Fibroblast of lung (primary cell): Measurements from ENCODE around the gene KIF1A. TPM values are rescaled to one million over a fixed set of nuclear protein-coding genes. Genes with fewer than 3 reads are reported as not detected.
A peak's percentile ranks its signal among the peaks of the same experiment; 100 is the strongest.

Experiments used
- DNase-seq, 2 donors: peaks; one replicate each; pipeline versions ENCODE4 v3.0.0 to v3.0.0-alpha.2; 2010; ENCODE audit warnings: low read depth in 2 of 2
- H2AFZ ChIP-seq: 2 replicates; pipeline ENCODE4 v1.5.1; 2012; ENCODE audit warnings: low read length, control low read depth, inconsistent platforms
- H3K27ac ChIP-seq: 2 replicates; pipeline ENCODE4 v1.5.1; 2011; ENCODE audit warnings: low read length, control low read depth; ENCODE audit not compliant: insufficient read depth
- H3K27me3 ChIP-seq: 2 replicates; pipeline ENCODE4 v1.5.1; 2011; ENCODE audit warnings: mild to moderate bottlenecking, low read length; ENCODE audit not compliant: control insufficient read depth, insufficient read depth
- H3K36me3 ChIP-seq: 2 replicates; pipeline ENCODE4 v1.5.1; 2011; ENCODE audit warnings: low read length; ENCODE audit not compliant: control insufficient read depth, insufficient read depth
- H3K4me1 ChIP-seq: 2 replicates; pipeline ENCODE4 v1.5.1; 2011; ENCODE audit warnings: low read length; ENCODE audit not compliant: control insufficient read depth, insufficient read depth; ENCODE audit errors: extremely low read depth
- H3K4me2 ChIP-seq: 2 replicates; pipeline ENCODE4 v1.5.1; 2011; ENCODE audit warnings: low read length, control low read depth; ENCODE audit not compliant: insufficient read depth; ENCODE audit errors: extremely low read depth
- H3K4me3 ChIP-seq, 4 experiments: fragments of 200-600 bp in 1 of 4; sonication (generic) in 1 of 4; replicated peaks in 1 of 4; 2 replicates each; pipeline ENCODE4 v1.5.1; 2011 to 2016; ENCODE audit warnings: low read length in 4 of 4, low read depth in 3 of 4, mild to moderate bottlenecking in 3 of 4, control low read depth in 2 of 4, inconsistent platforms in 1 of 4, mixed read lengths in 1 of 4; ENCODE audit not compliant: insufficient read depth in 1 of 4; ENCODE audit errors: control extremely low read depth in 1 of 4
- H3K79me2 ChIP-seq: 2 replicates; pipeline ENCODE4 v1.5.1; 2012; ENCODE audit warnings: mild to moderate bottlenecking, low read length, inconsistent platforms; ENCODE audit not compliant: control insufficient read depth, insufficient read depth
- H3K9ac ChIP-seq: 2 replicates; pipeline ENCODE4 v1.5.1; 2011; ENCODE audit warnings: mild to moderate bottlenecking, low read length, control low read depth; ENCODE audit not compliant: insufficient read depth
- H3K9me3 ChIP-seq: 2 replicates; pipeline ENCODE4 v1.5.1; 2012; ENCODE audit warnings: low read depth, low read length; ENCODE audit not compliant: control insufficient read depth, insufficient read depth
- H4K20me1 ChIP-seq: 2 replicates; pipeline ENCODE4 v1.5.1; 2011; ENCODE audit warnings: low read length; ENCODE audit not compliant: control insufficient read depth, insufficient read depth; ENCODE audit errors: extremely low read depth
- CTCF ChIP-seq, 2 donors: IDR thresholded peaks in 1 of 2; conservative IDR thresholded peaks in 1 of 2; 1 replicate in 1 of 2; 2 replicates in 1 of 2; pipeline ENCODE4 v1.5.1; 2011 to 2012; ENCODE audit warnings: low read length in 2 of 2, control low read depth in 1 of 2, inconsistent platforms in 1 of 2, low read depth in 1 of 2, mild to moderate bottlenecking in 1 of 2
- EZH2 ChIP-seq: IDR thresholded peaks from 2 replicates; pipeline ENCODE4 v1.5.1; 2012; ENCODE audit warnings: low read length, control low read depth, mild to moderate bottlenecking; ENCODE audit errors: missing control alignments
- polyA plus RNA-seq, 2 donors: library from polyadenylated mRNA; depleted of rRNA in 1 of 2; stranded (reverse) in 1 of 2; unstranded in 1 of 2; fragments of >200 nt; gene quantifications; 2 replicates each; pipeline ENCODE4 v1.2.1, GENCODE V29; 2011 to 2012; ENCODE audit warnings: missing spikeins in 1 of 2
- total RNA-seq: library from RNA; depleted of rRNA; stranded (reverse); fragments of >200 nt; gene quantifications from 2 replicates; pipeline ENCODE4 v1.2.1, GENCODE V29; 2014

KIF1A gene
- total and polyA plus RNA-seq, 2 donors (not counting 1 experiment from before 2014, with no cell fraction given): 0.05 TPM; not detected in 1

GRCh38 chr2:240810621-240811020, 9.4 kb downstream of the KIF1A start:
- Histone ChIP-seq H3K27me3 (peaks cover 3% of the 10 kb centered on the region), H3K4me1 (no peaks in the 10 kb centered on the region), H3K9ac (no peak overlapping the region), H3K79me2 (no peaks in the 10 kb centered on the region), H3K4me3 (no peak overlapping the region), H3K9me3 (peaks cover 3% of the 10 kb centered on the region), H3K4me2 (no peak overlapping the region), H3K27ac (no peak overlapping the region), H3K36me3 (no peaks in the 10 kb centered on the region), H4K20me1 (no peaks in the 10 kb centered on the region), H2AFZ (no peak overlapping the region)
- DNase-seq: no peak
- TF ChIP-seq CTCF (conservative IDR thresholded peaks at IDR 0.05 in 1 of 2, IDR thresholded peaks at IDR 0.05 in 1 of 2; ENCODE audit: low read depth in 1 of 2, low read length in 2 of 2) (no peak), EZH2 (no peak)

GRCh38 chr2:240810199-240810598, 9.8 kb downstream of the KIF1A start:
- Histone ChIP-seq H3K9ac (no peak overlapping the region), H3K4me1 (no peaks in the 10 kb centered on the region), H4K20me1 (no peaks in the 10 kb centered on the region), H3K4me2 (no peak overlapping the region), H3K4me3 (no peak overlapping the region), H3K9me3 (peaks cover 3% of the 10 kb centered on the region), H2AFZ (no peak overlapping the region), H3K27me3 (peaks cover 3% of the 10 kb centered on the region), H3K27ac (no peak overlapping the region), H3K79me2 (no peaks in the 10 kb centered on the region), H3K36me3 (no peaks in the 10 kb centered on the region)
- DNase-seq: no peak
- TF ChIP-seq CTCF (conservative IDR thresholded peaks at IDR 0.05 in 1 of 2, IDR thresholded peaks at IDR 0.05 in 1 of 2; ENCODE audit: low read depth in 1 of 2, low read length in 2 of 2) (peak in 1 of 2 donors; percentile 2), EZH2 (no peak)

- no peak overlapping the region for H3K27ac ChIP-seq
Observed at GRCh38 chr2:240809276-240809675, 10.7 kb downstream of the KIF1A start.

More at GRCh38 chr2:240809276-240809675, 10.7 kb downstream of the KIF1A start:
- no peak for DNase-seq
- Histone ChIP-seq H3K4me3 (no peak overlapping the region), H3K4me1 (no peaks in the 10 kb centered on the region), H3K27me3 (peaks cover 3% of the 10 kb centered on the region), H2AFZ (no peak overlapping the region), H3K79me2 (no peaks in the 10 kb centered on the region), H3K9me3 (peaks cover 3% of the 10 kb centered on the region), H3K4me2 (no peak overlapping the region), H4K20me1 (no peaks in the 10 kb centered on the region), H3K9ac (no peak overlapping the region), H3K36me3 (no peaks in the 10 kb centered on the region)
- TF ChIP-seq EZH2 (no peak), CTCF (conservative IDR thresholded peaks at IDR 0.05 in 1 of 2, IDR thresholded peaks at IDR 0.05 in 1 of 2; ENCODE audit: low read depth in 1 of 2, low read length in 2 of 2) (no peak)
